ENCODE data around the gene C1QBP.

- no peak for TF ChIP-seq JUND (IDR thresholded peaks at IDR 0.05; ENCODE audit: low read length)
- no peak for TF ChIP-seq EP300 (IDR thresholded peaks at IDR 0.05; ENCODE audit: borderline replicate concordance in 1 of 2, low read depth in 2 of 2, low read length in 2 of 2)
- TF ChIP-seq USF2 (IDR thresholded peaks at IDR 0.05; ENCODE audit: low read length) = no peak
- no peak for TF ChIP-seq CTCF (IDR thresholded peaks at IDR 0.05; ENCODE audit: control extremely low read depth in 1 of 3, insufficient read depth in 1 of 3, low read depth in 1 of 3, low read length in 3 of 3)
- TF ChIP-seq MAX (IDR thresholded peaks at IDR 0.05) = no peak
- TF ChIP-seq POLR2A (IDR thresholded peaks at IDR 0.05; ENCODE audit: control extremely low read depth in 1 of 2, low read depth in 2 of 2, low read length in 2 of 2) = no peak; a peak in 1 of 3 replicates
- no peak for TF ChIP-seq CREB1 (IDR thresholded peaks at IDR 0.05)
- no peak for TF ChIP-seq SIN3A (conservative IDR thresholded peaks at IDR 0.05 in 1 of 2, IDR thresholded peaks at IDR 0.05 in 1 of 2; ENCODE audit: low read depth in 1 of 2, low read length in 2 of 2)
- no peak for TF ChIP-seq BACH1 (IDR thresholded peaks at IDR 0.05; ENCODE audit: low read length)
- TF ChIP-seq BRCA1 (IDR thresholded peaks at IDR 0.05; ENCODE audit: low read depth, low read length) = no peak
- TF ChIP-seq SRF (IDR thresholded peaks at IDR 0.05; ENCODE audit: low read depth, low read length) = no peak
- no peak for TF ChIP-seq GABPA (IDR thresholded peaks at IDR 0.05; ENCODE audit: borderline replicate concordance, insufficient read depth, low read length)
Measured at GRCh38 chr17:5430413-5430999, 8.4 kb downstream of the C1QBP start.

Measured in H1 (cell line).